SK-N-SH (cell line): ENCODE data around the gene ALG11.

Experiments used
- CHD2 ChIP-seq: fragments of 150-350 bp; IDR thresholded peaks from 2 replicates; pipeline ENCODE4 v1.6.1; 2018; ENCODE audit warnings: low read length; ENCODE audit not compliant: partially characterized antibody
- CTCF ChIP-seq: fragments of 200-600 bp; sonication (generic); IDR thresholded peaks from 2 replicates; pipeline ENCODE4 v1.6.1; 2017; ENCODE audit warnings: antibody characterized with exemption, mild to moderate bottlenecking, moderate library complexity
- EP300 ChIP-seq, 2 experiments: IDR thresholded peaks; 2 replicates each; pipeline versions ENCODE4 v1.4.0 to v1.6.1; 2012; ENCODE audit warnings: borderline replicate concordance in 1 of 2, low read depth in 1 of 2, low read length in 1 of 2
- EZH2phosphoT487 ChIP-seq: fragments of 200-600 bp; sonication (generic); IDR thresholded peaks from 2 replicates; pipeline ENCODE4 v1.6.1; 2017; ENCODE audit warnings: low read depth, mixed run types, mild to moderate bottlenecking, antibody characterized with exemption, moderate library complexity, borderline replicate concordance
- FOXJ3 ChIP-seq: sonication (generic); formaldehyde crosslinking; IDR thresholded peaks from 2 replicates; pipeline ENCODE4 v1.5.1; 2020; ENCODE audit warnings: mild to moderate bottlenecking, missing genetic modification reagents
- JUND ChIP-seq: IDR thresholded peaks from 2 replicates; pipeline ENCODE4 v1.4.0; 2012
- MAX ChIP-seq: IDR thresholded peaks from 2 replicates; pipeline ENCODE4 v1.4.0; 2012; ENCODE audit warnings: low read depth
- PBX3 ChIP-seq: IDR thresholded peaks from 2 replicates; pipeline ENCODE4; 2012
- REST ChIP-seq: IDR thresholded peaks from 2 replicates; pipeline ENCODE4 v1.6.1; 2012; ENCODE audit warnings: mild to moderate bottlenecking, low read depth, low read length, moderate library complexity
- SMC3 ChIP-seq: IDR thresholded peaks from 2 replicates; pipeline ENCODE4 v1.6.1; 2012; ENCODE audit warnings: low read depth, low read length, improper control_type of control experiment
- TCF12 ChIP-seq: IDR thresholded peaks from 2 replicates; pipeline ENCODE4 v1.4.0; 2012
- USF1 ChIP-seq: IDR thresholded peaks from 2 replicates; pipeline ENCODE4 v1.4.0; 2012; ENCODE audit warnings: low read depth, borderline replicate concordance

- TF ChIP-seq PBX3 (no peak), CTCF (no peak), MAX (no peak), EP300 (IDR thresholded peaks at IDR 0.05; ENCODE audit: borderline replicate concordance in 1 of 2, low read depth in 1 of 2, low read length in 1 of 2) (no peak), REST (no peak), SMC3 (no peak), EZH2phosphoT487 (no peak), TCF12 (no peak), CHD2 (no peak), JUND (no peak), USF1 (no peak), FOXJ3 (no peak)
Measured at GRCh38 chr13:51966186-51966585, 46.0 kb upstream of the ALG11 start.
